DOHH2 (cell line): ENCODE data around the gene MAP1LC3B2.

Experiments
- H3F3A ChIP-seq: fragments of 200-600 bp; sonication (generic), shearing (Covaris generic); 2 replicates; pipeline ENCODE4 v1.6.0; 2016; ENCODE audit warnings: antibody characterized with exemption, mild to moderate bottlenecking; ENCODE audit not compliant: control insufficient read depth, insufficient read depth
- H3K27ac ChIP-seq: fragments of 200-600 bp; sonication (generic); 2 replicates; pipeline ENCODE4 v1.5.1; 2014; ENCODE audit warnings: low read depth, mild to moderate bottlenecking, low read length, moderate library complexity
- H3K27me3 ChIP-seq: fragments of 200-600 bp; sonication (generic); 2 replicates; pipeline ENCODE4 v1.6.1; 2014; ENCODE audit warnings: mild to moderate bottlenecking, low read length, mixed read lengths; ENCODE audit not compliant: control insufficient read depth
- H3K36me3 ChIP-seq: fragments of 200-600 bp; sonication (generic); 2 replicates; pipeline ENCODE4 v1.6.1; 2014; ENCODE audit warnings: mild to moderate bottlenecking, low read length, moderate library complexity, mixed read lengths; ENCODE audit not compliant: control insufficient read depth
- H3K4me1 ChIP-seq: fragments of 200-600 bp; sonication (generic); 2 replicates; pipeline ENCODE4 v1.6.1; 2014; ENCODE audit warnings: mild to moderate bottlenecking, low read length, mixed read lengths; ENCODE audit not compliant: control insufficient read depth
- H3K4me2 ChIP-seq: fragments of 200-600 bp; sonication (generic); 2 replicates; pipeline ENCODE4 v1.6.0; 2014; ENCODE audit warnings: mild to moderate bottlenecking, low read length, moderate library complexity
- H3K4me3 ChIP-seq: fragments of 200-600 bp; sonication (generic); 2 replicates; pipeline ENCODE4 v1.5.1; 2014; ENCODE audit warnings: mild to moderate bottlenecking, low read length, mixed read lengths
- H3K79me2 ChIP-seq: fragments of 200-600 bp; sonication (generic); 2 replicates; pipeline ENCODE4 v1.6.1; 2014; ENCODE audit warnings: mild to moderate bottlenecking, low read length, mixed read lengths; ENCODE audit not compliant: control insufficient read depth
- H3K9me2 ChIP-seq: fragments of 200-600 bp; sonication (generic); replicated peaks from 2 replicates; pipeline ENCODE4 v1.6.1; 2014; ENCODE audit warnings: mild to moderate bottlenecking, low read length, mixed read lengths; ENCODE audit not compliant: control insufficient read depth
- H3K9me3 ChIP-seq: fragments of 200-600 bp; sonication (generic); 2 replicates; pipeline ENCODE4 v1.6.1; 2014; ENCODE audit warnings: antibody characterized with exemption, low read length, mixed read lengths; ENCODE audit not compliant: control insufficient read depth, insufficient read depth
- H4K20me1 ChIP-seq: fragments of 200-600 bp; sonication (generic); 2 replicates; pipeline ENCODE4 v1.6.0; 2014; ENCODE audit warnings: low read depth, mild to moderate bottlenecking, antibody characterized with exemption, low read length, moderate library complexity; ENCODE audit not compliant: control insufficient read depth, insufficient read depth
- EZH2phosphoT487 ChIP-seq: fragments of 200-600 bp; sonication (generic); IDR thresholded peaks from 2 replicates; pipeline ENCODE4 v1.6.1; 2017; ENCODE audit warnings: borderline replicate concordance, mild to moderate bottlenecking, antibody characterized with exemption, low read length, moderate library complexity, mixed read lengths
- TF ChIP-seq, protein P1 (sequence below): fragments of 200-600 bp; sonication (generic); IDR thresholded peaks from one replicate; pipeline ENCODE4 v1.5.1; 2014; ENCODE audit warnings: antibody characterized with exemption, mild to moderate bottlenecking, low read depth, low read length; ENCODE audit not compliant: poor library complexity, severe bottlenecking

MAP1LC3B2 gene

GRCh38 chr12:116592731-116593130 is 33.5 kb downstream of the MAP1LC3B2 start:
- Histone ChIP-seq H3K4me3 (no peak overlapping the region), H3K27ac (no peak overlapping the region), H3K4me2 (no peak overlapping the region), H3K27me3 (no peaks in the 10 kb centered on the region), H4K20me1 (no peaks in the 10 kb centered on the region), H3K36me3 (no peaks in the 10 kb centered on the region), H3K9me2 (no peaks in the 10 kb centered on the region), H3K4me1 (no peaks in the 10 kb centered on the region), H3F3A (no peaks in the 10 kb centered on the region), H3K79me2 (no peaks in the 10 kb centered on the region), H3K9me3 (no peaks in the 10 kb centered on the region)
- TF ChIP-seq EZH2phosphoT487 = no peak
- TF ChIP-seq, protein P1, sequence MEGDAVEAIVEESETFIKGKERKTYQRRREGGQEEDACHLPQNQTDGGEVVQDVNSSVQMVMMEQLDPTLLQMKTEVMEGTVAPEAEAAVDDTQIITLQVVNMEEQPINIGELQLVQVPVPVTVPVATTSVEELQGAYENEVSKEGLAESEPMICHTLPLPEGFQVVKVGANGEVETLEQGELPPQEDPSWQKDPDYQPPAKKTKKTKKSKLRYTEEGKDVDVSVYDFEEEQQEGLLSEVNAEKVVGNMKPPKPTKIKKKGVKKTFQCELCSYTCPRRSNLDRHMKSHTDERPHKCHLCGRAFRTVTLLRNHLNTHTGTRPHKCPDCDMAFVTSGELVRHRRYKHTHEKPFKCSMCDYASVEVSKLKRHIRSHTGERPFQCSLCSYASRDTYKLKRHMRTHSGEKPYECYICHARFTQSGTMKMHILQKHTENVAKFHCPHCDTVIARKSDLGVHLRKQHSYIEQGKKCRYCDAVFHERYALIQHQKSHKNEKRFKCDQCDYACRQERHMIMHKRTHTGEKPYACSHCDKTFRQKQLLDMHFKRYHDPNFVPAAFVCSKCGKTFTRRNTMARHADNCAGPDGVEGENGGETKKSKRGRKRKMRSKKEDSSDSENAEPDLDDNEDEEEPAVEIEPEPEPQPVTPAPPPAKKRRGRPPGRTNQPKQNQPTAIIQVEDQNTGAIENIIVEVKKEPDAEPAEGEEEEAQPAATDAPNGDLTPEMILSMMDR = no peak

DNA sequence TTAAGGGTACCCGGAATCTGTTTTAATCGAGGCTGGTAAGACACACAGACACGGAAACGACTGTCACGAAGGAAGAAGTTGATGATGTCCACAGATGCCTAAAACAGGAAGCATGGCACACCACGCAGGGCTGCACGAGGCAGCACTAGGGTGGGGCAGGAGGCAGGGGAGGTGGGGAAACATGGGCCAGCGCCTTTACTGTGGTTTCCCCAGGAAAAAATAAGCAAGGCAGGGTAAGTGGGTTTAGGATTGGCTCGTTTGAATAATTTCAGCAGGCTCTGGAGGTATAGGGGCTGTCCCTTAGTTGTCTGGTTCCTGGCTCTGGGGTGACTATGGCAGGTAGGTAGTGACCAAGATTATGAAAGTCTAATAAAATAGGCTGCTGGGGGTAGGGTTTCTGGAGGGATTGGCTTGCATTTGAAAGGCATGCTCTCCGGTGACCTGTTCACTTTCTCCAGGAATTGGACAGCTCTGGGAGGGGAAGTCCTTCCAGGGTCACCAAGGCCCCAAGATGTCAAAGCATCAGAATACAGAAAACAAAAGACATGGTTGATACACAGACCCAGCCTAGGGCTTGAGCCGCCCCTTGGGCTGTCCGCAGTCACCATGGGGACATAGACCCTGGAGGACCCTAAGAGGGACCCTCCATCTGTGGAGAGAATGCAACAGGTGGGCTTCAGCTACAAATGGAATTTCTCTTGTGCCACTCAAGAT is 35.3 kb downstream of the MAP1LC3B2 start:
- Histone ChIP-seq H3K9me3 (no peaks in the 10 kb centered on the region), H3K4me2 (no peak overlapping the region), H3K9me2 (no peaks in the 10 kb centered on the region), H3K36me3 (no peaks in the 10 kb centered on the region), H3F3A (no peaks in the 10 kb centered on the region), H3K27me3 (no peaks in the 10 kb centered on the region; the same call in 1 of the 2 replicates), H3K4me3 (no peak overlapping the region), H3K27ac (no peak overlapping the region), H4K20me1 (no peaks in the 10 kb centered on the region), H3K79me2 (no peaks in the 10 kb centered on the region), H3K4me1 (no peaks in the 10 kb centered on the region)
- TF ChIP-seq, protein P1 = no peak
- TF ChIP-seq EZH2phosphoT487 = no peak

DNA sequence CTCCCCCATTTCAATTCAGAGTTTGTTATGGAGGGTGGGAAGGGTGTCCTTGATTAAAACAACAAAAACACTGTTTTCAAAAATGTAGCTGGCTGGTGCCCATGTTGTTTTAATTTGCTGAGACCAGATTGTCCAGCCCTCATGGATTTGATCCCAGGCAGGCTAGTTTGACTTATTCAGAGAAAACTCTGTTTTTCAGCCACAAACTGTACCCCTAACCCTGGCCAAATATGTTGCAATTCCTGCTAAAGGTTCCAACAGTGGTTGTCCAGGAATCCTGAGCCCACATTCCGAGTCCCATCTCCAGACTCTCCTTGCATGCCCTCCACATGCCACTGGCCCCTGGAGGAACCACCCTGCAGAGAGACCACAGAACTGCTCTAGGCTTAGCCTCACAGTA is 36.0 kb downstream of the MAP1LC3B2 start:
- Histone ChIP-seq H3K27me3 (peaks cover 3% of the 10 kb centered on the region; the same call in 1 of the 2 replicates), H3K9me2 (no peaks in the 10 kb centered on the region), H3K4me1 (no peaks in the 10 kb centered on the region), H3K27ac (no peak overlapping the region), H3K79me2 (no peaks in the 10 kb centered on the region), H3F3A (no peaks in the 10 kb centered on the region), H3K4me2 (no peak overlapping the region), H4K20me1 (no peaks in the 10 kb centered on the region), H3K9me3 (no peaks in the 10 kb centered on the region), H3K36me3 (no peaks in the 10 kb centered on the region), H3K4me3 (no peak overlapping the region)
- TF ChIP-seq, protein P1 = no peak
- TF ChIP-seq EZH2phosphoT487 = no peak
